ENCODE measurements around the gene ZBTB16.

ZBTB16 gene

GRCh38 chr11:114109206-114110090 lies 49.9 kb downstream of the ZBTB16 start:
- no peak for DNase-seq

GRCh38 chr11:114110123-114110522 lies 50.6 kb downstream of the ZBTB16 start:
- no peak for DNase-seq

GRCh38 chr11:114110952-114111947 lies 51.7 kb downstream of the ZBTB16 start:
- no peak for DNase-seq

GRCh38 chr11:114115451-114115928 lies 56.0 kb downstream of the ZBTB16 start:
- DNase-seq: no peak

- no peak for DNase-seq
Measured at GRCh38 chr11:114116357-114116756, 56.8 kb downstream of the ZBTB16 start.

GRCh38 chr11:114116800-114117199 lies 57.3 kb downstream of the ZBTB16 start:
- no peak for DNase-seq

GRCh38 chr11:114120606-114121005 lies 61.1 kb downstream of the ZBTB16 start:
- no peak for DNase-seq

GRCh38 chr11:114121138-114121537 lies 61.6 kb downstream of the ZBTB16 start:
- DNase-seq: no peak

GRCh38 chr11:114121804-114122504 lies 62.4 kb downstream of the ZBTB16 start:
- DNase-seq: no peak

GRCh38 chr11:114122686-114123085 lies 63.2 kb downstream of the ZBTB16 start:
- no peak for DNase-seq

- DNase-seq: no peak
Measured at GRCh38 chr11:114123692-114124330, 64.3 kb downstream of the ZBTB16 start.

- DNase-seq: no peak
Measured at GRCh38 chr11:114124601-114125144, 65.2 kb downstream of the ZBTB16 start.

GRCh38 chr11:114125531-114125930 lies 66.0 kb downstream of the ZBTB16 start:
- no peak for DNase-seq

- DNase-seq: no peak
Measured at GRCh38 chr11:114125959-114126358, 66.4 kb downstream of the ZBTB16 start.

GRCh38 chr11:114128399-114128798 lies 68.9 kb downstream of the ZBTB16 start:
- DNase-seq: peak; percentile 90

GRCh38 chr11:114129142-114129541 lies 69.6 kb downstream of the ZBTB16 start:
- peak; percentile 35 for DNase-seq

- no peak for DNase-seq
Measured at GRCh38 chr11:114129699-114130098, 70.2 kb downstream of the ZBTB16 start.

- peak; percentile 7 for DNase-seq
Measured at GRCh38 chr11:114130115-114130576, 70.6 kb downstream of the ZBTB16 start.

GRCh38 chr11:114130629-114131277 lies 71.2 kb downstream of the ZBTB16 start:
- peak; percentile 23 for DNase-seq

- DNase-seq: no peak
Measured at GRCh38 chr11:114131461-114131864, 72.0 kb downstream of the ZBTB16 start.

- no peak for DNase-seq
Measured at GRCh38 chr11:114132417-114132816, 72.9 kb downstream of the ZBTB16 start.

Measured in DMS79 (cell line).